Activated effector memory CD4-positive, alpha-beta T cell treated with Interleukin-2 at 50 U/mL for 16 hours (primary cell): Measurements from ENCODE around the gene GJB2.

ENCODE experiments used
- DNase-seq: peaks from one replicate; pipeline ENCODE4 v3.0.0-alpha.2; 2020

Gene GJB2

DNA sequence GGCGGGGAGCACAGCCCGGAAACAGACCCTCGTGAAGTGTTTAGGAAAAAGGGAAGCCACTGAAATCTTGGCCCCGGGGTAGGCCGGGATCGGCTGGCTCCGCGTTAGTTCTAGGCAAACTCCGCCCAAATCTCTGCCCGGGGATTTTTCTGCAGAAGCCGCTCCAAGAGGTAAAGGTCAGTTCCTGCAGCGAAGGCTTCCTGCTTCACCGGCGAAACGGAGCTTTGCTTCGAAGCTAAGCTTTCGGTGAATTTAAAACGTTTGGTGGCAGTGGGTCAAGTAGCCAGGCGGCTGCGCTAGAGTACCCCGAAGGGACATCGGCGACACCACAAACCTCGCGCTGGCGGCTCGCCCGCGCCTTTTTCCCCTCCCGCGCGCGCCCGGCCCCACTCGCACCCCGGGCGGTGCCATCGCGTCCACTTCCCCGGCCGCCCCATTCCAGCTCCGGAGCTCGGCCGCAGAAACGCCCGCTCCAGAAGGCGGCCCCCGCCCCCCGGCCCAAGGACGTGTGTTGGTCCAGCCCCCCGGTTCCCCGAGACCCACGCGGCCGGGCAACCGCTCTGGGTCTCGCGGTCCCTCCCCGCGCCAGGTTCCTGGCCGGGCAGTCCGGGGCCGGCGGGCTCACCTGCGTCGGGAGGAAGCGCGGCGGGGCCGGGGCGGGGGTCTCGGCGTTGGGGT lies 441 bp downstream of the GJB2 start:
- no peak for DNase-seq

DNA sequence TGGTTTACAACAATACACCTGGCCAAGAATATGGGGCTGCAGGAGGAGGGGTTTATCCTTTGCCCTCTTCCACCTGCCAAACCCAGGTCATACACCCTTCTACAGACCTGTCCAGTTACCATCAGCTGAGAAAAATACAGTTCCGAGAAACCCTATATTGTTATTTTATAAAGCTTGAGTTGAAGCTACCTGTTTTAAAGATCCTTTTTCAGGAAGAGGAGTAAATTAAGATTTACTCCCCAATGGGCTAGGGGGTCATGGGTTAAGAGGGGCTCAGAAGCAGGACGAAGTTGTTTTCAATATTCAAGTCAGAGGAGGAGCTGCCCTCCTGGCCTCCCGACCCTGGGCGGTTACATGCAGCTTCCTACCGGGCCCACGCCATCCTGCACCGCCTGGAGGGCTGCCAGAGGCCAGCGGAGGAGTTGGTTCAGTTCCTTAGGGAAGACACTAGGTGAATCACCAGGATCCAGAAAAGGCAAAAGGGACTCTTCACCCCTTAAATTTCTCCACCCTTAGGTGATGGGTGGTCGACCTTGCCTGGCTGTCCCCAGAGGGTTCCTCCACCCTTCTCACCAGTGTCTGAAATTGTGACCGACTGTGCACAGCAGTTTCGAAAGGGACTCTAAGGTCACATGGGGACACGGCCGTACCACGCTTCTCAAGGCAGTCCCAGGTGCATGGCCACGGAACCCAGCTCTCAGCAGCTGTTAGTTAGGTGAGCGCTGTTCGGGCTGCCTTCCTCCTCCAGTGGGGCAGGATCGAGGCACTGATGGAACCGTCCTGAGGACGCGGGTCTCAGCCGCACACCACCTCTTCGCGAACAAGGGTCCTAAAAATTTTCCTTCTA lies 1.2 kb downstream of the GJB2 start:
- DNase-seq, result no peak

GRCh38 chr13:20190481-20191310 lies 2.0 kb downstream of the GJB2 start:
- no peak for DNase-seq

DNA sequence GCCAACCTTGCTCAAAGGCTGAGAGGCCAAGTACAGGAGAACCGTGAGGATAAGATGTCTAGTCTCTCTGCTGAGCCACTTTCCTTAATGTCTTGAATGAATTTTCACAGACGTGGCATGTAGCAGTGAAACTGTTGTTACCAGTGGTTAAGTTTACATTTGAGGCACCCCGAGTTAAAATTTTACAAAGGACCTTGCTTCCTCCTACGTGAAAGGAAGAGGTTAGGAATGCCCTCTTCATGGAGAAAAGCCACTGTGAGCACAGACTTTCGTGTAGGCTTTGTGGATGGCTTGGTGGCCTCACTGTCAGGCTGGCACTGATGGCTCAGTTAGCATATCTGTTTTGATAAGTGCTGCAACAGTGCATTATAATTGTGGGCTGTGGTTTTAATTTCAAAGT lies 2.7 kb downstream of the GJB2 start:
- DNase-seq, result no peak

GRCh38 chr13:20188667-20189553 lies 3.8 kb downstream of the GJB2 start:
- DNase-seq, result no peak

DNA sequence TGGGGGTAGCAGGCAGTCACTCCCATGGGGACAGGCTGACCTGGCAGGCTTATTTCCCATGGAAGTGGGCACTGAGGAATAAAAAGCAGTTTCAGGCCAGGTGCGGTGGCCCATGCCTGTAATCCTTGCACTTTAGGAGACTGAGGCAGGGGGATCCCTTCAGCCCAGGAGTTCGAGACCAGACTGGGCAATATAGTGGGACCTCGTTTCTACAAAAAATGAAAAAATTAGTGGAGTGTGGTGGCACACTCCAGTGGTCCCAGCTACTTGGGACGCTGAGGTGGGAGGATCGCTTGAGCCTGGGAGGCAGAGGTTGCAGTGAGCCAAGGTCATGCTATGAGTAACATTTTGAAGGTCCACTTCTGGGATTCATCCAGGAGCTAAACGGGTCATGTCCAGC lies 6.0 kb downstream of the GJB2 start:
- DNase-seq, result no peak

DNA sequence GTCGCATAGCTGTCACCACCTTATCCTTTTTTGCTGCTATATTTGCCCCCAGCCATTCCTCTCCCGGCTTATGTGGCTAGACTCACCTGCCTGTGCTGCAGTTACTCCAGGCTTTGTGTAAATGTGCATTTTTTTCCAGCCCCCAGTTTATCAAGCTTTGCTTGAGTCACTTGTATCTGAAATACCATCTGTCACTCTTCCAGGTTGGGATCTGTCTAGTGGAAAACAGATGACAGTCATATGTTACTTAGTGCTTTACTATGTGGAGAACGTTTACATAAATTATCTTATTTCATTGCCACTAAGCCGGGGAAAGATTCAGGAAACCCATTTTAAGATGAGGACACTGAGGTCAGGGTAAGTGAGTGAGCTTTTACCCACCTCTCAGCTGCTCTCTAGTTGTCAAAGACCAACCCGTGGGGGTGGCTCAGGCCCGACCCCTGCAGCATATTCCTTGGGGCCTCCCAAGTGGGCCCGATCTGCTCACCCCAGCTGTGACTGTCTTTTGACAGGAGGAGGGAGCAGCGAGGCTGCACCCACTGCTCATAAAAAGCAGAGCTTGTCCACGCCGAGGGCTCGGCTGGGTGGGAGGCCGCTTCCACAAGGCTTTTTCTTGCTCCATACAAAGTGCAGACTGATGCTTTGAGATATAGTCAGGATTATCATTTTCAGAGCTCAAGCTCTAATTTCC lies 7.2 kb downstream of the GJB2 start:
- DNase-seq, result no peak

- no peak for DNase-seq
Measured at GRCh38 chr13:20182231-20182846, 10.4 kb downstream of the GJB2 start.

GRCh38 chr13:20181188-20181587 lies 11.6 kb downstream of the GJB2 start:
- no peak for DNase-seq

DNA sequence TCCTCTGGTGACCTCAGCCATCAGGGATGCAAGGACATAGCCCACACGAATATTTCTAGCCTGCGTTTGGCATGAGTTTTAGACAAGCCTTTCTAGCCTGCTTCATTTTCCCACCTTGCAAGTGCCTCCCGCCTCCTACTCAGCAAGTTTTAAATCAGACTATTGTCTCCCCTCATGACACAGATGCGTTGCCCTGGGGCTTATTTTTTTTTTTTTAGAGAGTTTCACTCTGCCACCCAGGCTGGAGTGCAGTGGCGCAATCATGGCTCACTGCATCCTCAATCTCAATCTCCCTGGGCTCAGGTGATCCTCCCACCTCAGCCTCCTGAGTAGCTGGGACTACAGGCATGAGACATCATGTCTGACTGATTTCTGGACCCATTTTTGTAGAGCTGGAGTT lies 14.6 kb downstream of the GJB2 start:
- no peak for DNase-seq

DNA sequence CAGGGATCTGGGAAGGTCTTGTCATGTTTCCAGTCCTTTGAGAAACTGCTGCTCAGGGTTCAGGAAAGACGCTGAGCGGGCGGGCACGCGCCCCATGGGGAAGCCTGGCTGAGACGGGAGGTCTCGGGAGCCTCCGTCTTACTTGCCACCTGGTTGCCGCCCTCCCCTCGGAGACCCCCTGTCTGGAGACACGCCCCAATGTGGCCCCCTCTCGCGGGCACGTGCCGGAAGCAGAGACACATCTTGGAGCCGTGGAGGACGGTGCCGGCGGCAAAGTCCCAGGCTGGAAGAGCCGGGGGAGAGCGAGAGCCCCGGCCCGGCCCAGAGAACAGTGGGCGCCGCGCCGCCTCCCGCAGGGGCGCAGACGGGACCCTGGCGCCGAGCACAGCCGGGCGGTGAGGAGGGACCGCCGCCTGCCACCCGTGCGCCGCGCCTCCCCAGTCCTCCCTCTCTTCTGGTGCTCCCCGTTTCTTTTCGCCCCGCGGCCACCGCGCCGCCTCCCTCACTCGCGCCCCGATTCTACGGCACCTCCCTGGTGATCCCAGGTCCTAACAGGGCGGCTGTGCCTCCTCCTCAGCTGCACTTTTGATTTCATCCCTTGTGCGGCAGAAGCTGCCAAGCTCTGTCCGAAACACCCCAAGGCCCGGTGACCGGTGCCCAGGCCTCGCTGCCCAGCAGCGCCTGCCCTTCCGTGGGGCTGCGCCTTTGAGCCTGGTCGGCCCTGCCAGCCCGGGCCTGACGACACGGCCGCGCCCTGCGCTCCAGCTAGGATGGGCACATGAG lies 15.5 kb downstream of the GJB2 start:
- DNase-seq, result no peak

- DNase-seq, result no peak
Measured at GRCh38 chr13:20175907-20176652, 16.7 kb downstream of the GJB2 start.

- DNase-seq, result no peak
Measured at GRCh38 chr13:20175406-20175794, 17.3 kb downstream of the GJB2 start.

- DNase-seq, result peak; percentile 48
Measured at GRCh38 chr13:20174656-20175405, 17.9 kb downstream of the GJB2 start.

DNA sequence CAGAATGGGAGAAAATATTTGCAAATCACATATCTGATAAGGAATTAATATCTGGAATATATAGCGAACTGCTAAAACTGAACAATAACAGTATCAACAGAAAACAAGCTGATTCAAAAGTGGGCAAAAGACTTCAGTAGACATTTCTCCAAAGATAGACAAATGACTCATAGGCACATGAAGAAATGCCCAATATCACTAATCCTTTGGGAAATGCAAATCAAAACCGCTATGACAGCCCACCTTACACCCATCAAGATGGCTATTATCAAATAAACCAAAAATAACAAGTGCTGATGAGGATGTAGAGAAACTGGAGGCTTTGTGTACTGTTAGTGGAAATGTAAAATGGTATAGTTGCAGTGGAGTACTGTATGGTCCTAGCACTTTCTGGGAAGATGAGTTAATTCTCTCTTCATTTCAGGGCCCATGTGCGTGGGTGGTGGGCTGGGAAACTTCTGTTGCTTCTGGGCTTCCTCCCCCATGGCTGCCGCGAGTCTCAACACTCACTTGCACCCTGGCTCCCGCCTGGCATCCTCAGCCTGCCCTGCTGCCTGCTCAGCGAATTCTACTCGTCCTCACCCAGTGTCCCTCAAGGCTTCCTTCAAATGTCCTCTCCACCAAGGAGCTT lies 19.5 kb downstream of the GJB2 start:
- DNase-seq, result no peak

GRCh38 chr13:20171364-20171763 lies 21.4 kb downstream of the GJB2 start:
- DNase-seq, result no peak

- no peak for DNase-seq
Measured at GRCh38 chr13:20170921-20171320, 21.8 kb downstream of the GJB2 start.

DNA sequence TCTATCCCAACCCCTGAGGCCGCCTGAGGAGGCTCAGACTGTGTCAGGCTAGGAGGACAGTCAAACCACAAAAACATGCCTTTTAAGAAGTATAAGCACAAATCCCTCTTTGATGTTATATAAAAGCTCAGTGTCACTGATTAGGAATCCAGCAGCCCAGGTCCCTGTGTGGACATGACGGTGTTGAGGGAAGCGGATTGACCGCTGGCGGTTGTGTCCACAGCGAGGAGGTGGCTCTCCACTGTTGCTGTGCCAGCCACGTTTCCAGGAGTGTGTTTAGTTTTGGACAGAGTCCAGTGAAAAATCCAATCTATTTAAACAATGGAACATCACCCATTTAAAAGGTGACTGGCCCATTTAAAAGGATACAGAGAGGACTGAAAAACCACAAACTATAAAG lies 24.3 kb downstream of the GJB2 start:
- no peak for DNase-seq
